GM19193 (cell line): Measurements from ENCODE around the gene ARID1B.

Source experiments
- POLR2A ChIP-seq: IDR thresholded peaks from 4 replicates; pipeline ENCODE4 v1.6.1; 2011; ENCODE audit not compliant: insufficient read depth, insufficient read length; ENCODE audit errors: extremely low read depth

The ARID1B gene

GRCh38 chr6:157232161-157232895 is 455.1 kb downstream of the ARID1B start:
- no peak for TF ChIP-seq POLR2A

- TF ChIP-seq POLR2A: no peak
These were observed 456.0 kb downstream of the ARID1B start for GRCh38 chr6:157233156-157233555.

- no peak for TF ChIP-seq POLR2A
These were observed 456.5 kb downstream of the ARID1B start for GRCh38 chr6:157233686-157234085.

DNA sequence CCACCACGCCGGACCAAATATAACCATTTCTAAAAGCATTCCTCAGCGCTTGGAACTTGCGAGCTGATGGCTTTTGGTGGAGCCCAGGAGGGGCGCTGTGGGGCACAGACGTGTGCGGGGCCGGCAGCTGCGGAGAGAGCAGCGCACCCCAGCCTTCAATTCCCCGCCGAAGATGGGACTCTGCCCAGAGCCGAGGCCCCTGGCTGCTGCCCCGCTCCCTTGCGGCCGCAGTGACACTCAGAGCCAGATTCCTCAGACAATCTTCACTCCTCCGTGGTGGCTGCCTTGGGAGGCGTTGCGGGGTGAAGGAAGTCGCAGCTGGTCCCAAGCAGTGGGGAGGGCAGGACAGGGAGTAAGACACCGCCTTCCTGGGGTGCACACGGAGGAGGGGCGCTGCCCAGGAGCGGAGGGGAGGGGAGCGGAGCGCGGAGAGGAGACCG is 458.4 kb downstream of the ARID1B start:
- TF ChIP-seq POLR2A: no peak

- no peak for TF ChIP-seq POLR2A
These were observed 459.0 kb downstream of the ARID1B start for GRCh38 chr6:157236040-157236725.

DNA sequence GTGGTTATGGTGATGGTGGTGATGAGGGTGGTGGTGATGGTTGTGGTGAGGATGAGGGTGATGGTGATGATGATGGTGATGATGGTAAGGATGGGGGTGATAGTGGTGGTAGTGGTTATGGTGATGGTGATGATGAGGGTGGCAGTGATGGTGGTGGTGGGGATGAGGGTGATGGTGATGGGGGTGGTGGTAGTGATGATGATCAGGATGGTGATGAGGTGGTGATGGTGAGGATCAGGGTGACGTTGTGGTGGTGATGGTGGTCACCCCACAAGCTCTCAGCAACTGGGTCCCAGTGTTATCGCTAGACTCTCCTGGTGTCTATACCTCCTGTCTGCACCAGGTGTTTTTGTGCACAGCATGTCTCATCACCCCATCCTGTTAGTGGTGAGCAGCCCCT is 461.2 kb downstream of the ARID1B start:
- no peak for TF ChIP-seq POLR2A

DNA sequence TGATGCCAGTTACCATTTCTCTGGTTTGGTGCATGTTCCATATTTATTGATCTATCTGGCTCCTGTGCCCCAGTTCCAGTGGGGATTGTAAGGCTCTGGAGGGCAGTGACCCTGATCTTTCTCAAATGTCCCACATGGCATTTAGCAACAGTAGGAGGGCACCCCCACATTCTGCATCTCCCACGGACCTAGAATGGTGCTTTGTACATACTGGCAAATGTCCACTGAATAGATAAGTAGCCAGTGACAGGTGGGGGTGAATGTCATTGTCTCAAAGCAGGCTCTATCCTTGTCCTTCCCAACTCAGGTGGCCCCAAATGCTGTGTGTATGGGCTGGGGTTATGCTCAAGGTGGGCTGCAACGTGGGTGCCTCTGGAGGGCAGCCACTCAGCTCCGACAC is 462.0 kb downstream of the ARID1B start:
- TF ChIP-seq POLR2A: no peak

- TF ChIP-seq POLR2A: no peak
These were observed 462.5 kb downstream of the ARID1B start for GRCh38 chr6:157239671-157240058.

DNA sequence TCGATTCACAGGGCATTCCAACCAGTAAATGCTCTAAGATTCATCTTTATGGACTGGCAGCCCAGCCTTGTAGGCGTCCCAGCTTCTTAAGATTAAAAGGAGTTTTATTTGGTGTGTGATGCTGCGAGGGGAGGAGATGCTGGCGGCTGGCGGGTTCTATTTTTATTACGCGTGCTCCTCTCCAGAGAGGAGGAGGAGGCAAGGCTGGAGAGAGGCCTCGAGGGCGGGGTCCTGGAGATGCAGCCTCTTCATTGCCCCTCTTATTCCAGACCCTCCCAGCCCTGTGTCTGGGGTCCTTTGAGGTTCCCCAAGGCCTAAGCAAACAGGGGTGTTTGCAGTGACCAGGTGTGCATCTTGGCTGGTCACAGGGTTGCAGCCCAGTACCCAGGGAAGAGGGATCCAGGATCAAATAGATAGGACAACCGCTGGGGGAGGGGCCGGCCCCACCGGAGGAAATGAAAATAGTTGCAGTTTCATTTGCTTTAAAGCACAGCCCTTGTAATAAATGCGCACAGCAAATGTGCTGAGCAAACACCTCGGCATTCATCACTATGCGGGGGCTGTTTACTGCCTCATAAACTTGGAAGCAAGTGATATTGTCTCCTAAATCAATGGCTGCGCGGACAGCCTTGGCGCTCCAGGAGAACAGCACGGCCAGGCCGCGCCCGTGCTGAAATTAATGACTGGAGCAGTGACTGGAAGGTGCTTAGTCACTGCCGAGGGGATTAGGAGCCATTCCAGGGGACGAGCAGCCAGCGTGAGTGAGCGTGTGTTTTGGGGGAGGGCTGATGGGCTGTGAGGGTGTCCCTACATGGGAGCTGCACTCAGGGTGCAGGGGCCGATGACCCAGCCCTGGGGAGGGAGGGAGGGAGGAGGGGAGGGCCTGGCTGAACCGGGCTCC is 463.1 kb downstream of the ARID1B start:
- no peak for TF ChIP-seq POLR2A

- no peak for TF ChIP-seq POLR2A
These were observed 463.8 kb downstream of the ARID1B start for GRCh38 chr6:157240960-157241311.

- no peak for TF ChIP-seq POLR2A
These were observed 465.6 kb downstream of the ARID1B start for GRCh38 chr6:157242791-157243190.

DNA sequence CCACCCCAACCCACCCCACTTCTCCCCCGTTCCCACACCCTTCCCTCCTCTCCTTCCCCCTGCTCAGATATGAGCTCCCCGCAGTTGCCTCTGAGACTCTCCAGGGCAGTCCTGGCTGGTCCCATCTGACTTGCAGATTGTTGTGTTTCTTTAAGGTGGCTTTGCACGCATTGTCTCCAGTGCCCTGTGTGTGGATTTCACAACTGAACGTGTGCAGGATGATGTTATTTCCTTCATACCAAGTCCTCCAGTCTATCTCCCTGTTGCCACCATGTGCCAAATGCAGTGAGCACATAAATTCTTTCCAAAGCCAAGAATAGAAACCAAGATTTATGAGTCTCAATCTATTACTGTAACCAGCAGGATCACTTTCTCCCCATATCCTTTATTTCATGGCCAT is 467.0 kb downstream of the ARID1B start:
- no peak for TF ChIP-seq POLR2A

GRCh38 chr6:157244780-157245179 is 467.6 kb downstream of the ARID1B start:
- TF ChIP-seq POLR2A: no peak

DNA sequence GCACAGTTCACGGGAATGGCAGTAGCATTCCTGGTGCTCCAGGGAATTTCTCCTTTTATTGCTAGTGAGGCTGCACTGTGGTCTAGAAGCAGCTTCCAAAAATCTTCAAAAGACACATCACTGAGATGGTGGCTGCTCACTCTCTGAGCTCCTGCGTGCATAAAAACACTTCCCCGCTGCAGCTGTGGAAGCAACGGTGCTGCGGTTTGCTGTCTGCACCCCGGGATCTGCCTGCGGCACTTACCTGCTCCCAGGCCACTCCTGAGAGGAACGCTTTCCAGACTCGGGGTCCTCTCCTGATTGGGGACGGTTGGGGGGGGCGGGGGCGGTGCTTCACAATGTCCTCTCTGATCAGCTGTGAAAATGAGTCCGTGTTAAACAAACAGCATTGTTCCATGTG is 468.3 kb downstream of the ARID1B start:
- TF ChIP-seq POLR2A: no peak

DNA sequence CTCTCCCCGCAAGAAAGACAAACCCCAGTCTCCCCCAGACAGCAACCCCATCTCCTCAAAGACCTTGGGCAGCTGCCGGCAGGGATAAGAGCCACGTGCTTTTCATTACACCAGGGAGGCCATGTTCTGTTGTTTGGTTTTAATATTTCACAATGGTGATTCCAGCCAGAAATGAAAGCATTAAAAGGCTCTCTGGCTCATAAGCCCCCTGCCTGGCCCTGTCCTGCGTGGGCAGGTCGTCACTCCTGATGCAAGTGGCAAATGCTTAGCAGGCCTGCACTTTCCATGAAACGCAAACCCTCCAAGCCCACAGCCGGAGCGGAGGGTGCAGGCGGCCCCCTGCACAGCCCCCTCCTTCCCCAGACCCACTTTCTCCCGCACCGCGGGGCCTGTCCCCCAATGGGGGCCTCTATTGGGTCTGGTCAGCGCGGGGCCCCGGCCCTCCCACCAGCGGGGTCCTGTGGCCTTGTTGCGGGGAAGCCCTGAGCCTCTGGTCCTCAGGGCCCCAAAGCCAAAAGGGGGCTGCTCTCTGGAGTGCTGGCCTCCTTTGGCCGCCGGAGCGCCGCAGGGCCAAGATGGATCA is 469.0 kb downstream of the ARID1B start:
- no peak for TF ChIP-seq POLR2A
